ENCODE measurements around the gene CCDC71L.
"Not testable (repeated sequence)": the region's sequence is repeated elsewhere in the genome, so short reads cannot be mapped to it uniquely, and the experiment has no call there.

CCDC71L gene

DNA sequence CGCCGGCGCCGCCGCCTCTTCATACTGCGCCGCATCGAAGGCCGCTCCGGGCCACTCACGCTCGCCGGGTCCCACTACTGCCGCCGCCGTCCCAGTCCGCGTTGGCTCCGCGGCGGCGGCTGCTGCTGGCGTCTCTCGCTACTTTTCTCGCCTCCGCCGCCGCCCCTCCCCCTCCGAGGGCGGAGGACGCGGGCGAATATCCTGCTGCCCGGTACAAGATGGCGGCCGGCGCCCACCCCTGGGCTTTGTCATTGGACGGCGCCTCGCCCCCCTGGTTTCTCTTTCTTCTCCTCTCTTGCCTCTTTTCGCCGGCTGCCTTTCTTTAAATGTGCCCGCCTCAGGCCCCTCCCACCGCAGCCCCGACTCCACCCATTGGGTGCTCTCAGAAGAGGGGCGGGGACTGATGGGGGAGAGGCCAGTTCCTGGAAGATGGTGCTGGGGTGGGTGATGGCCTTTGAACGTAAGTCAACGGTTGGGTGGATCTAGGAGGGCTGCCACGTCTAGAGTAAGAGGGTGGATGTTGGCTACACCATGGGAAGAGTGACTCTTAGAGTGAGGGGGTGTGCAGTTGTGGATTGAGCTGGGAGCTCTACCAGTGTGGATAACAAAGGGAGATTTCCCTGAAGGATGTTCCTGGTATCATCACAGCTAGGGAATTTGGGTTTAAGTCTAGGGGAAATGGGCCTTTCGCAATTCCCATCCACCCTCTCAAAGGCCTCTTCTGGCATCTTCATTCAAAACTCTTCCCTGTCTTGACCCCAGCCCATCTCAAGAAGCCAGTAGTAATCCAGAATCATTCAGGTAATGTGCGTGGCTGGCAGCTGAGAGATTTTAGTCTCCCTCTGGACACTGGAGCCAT lies at the start of gene CCDC71L:
Gene CCDC71L, minus strand, starts transcription at position 297 of the 859 bp plus-strand sequence. Its CDS starts 262 bp downstream, at position 35.
- peak; percentile 98 for DNase-seq (ENCODE audit: low spot score)

DNA sequence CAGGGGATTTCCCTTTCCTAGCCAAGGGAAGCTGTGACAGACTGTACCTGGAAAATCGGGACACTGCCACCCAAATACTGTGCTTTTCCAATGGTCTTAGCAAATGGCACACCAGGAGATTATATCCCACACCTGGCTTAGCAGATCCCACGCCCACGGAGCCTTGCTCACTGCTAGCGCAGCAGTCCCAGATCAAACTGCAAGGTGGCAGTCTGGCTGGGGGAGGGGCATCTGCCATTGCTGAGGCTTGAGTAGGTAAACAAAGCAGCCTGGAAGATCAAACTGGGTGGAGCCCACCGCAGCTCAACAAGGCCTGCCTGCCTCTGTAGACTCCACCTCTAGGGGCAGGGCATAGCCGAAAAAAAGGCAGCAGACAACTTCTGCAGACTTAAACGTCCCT lies 48.6 kb upstream of the CCDC71L start:
- DNase-seq (ENCODE audit: low spot score), result not testable (repeated sequence)

DNA sequence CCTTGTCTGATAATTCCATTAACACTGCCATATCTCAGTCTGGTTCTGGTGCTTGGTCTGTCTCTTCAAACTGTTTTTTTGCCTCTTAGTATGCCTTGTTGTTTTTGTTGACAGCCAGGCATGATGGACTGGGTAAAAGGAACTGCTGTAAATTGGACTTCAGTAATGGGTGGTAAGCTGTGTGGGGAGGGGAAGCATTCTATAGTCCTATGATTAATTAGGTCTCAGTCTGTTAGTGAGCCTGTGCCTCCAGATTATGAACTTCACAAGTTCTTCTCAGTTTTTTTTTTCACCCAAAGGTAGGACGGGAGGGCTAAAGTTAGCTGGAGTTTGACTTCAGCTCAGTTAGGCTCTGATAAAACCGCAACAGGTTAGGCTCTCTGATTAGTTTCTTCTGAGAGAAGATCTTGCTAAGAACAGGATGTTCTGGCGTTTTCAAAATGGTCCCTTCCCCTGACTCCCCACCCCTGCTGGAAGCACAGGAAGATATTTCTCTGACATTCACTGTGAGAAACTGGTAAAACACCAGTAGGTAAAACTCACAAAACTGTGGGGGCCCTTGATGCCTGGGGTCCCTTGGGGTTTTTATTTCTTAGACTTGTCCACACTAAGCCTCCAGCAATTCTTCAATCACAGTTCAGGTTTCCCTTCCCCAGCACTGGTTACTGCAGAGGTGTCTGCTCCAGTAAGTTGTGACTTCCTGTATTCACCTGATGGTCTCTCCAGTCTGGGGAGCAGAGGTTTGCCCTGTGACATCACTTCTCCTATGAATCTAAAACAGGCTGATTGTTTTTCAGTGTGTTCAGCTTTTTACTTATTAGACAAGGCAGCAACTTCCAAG lies 43.3 kb upstream of the CCDC71L start:
- no peak for DNase-seq (ENCODE audit: low spot score)

DNA sequence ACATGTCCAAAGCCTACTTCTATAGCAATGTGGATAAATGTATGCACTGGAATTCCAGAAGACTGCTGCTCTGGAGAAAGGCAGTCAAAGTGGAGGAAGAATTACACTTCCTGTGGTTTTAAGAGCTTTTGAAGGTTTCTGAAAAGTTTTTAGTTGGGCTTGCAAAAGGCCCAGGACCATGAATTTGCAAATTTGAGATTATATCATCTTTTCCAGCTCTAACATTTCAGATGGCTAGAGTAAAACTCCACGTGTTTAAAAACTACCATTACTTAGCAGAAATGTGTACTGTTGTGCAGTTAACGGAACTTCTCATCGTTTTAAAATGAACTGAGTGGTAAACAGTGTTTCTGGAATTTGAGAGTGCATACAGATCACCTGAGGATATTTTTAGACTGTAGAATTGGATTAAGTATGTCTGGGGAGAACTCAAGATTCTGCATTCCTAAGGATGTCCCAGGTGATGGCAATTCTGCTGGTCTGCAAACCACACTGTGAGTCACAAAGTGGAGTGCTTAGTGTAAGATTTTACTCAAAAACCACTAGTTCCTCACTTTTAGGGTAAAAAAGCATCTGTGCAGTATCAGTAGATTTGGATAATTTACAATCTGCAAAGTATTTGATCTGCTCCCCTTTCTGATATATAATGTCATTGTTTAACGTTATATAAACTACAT lies 32.9 kb upstream of the CCDC71L start:
- no peak for DNase-seq (ENCODE audit: low spot score)

DNA sequence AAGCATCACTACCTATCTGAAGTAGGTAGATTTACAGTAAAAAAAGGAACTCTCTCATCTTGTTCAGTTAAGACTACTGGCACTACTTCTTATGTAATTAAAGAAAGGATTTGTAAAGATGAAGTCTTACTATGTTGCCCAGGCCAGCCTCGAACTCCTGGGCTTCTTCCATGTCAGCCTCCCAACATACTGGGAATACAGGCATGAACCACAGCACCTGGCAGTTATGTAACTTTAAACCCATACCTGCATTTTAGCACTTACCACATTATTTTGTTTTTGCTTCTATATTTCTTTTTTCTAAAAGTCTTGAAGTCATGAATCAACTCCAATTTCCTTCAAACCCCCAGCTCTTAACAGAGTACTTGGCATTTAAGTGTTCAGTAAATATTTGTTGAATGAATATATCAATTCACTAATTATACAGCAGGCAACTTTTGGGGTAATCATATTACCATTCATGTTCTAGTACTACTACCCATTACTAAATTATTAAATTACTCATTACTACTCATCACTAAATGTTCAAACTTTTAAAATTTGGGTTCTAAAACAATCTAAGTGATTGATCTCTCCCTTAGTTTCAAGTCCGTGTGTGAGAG lies 31.6 kb upstream of the CCDC71L start:
- no peak for DNase-seq (ENCODE audit: low spot score)

DNA sequence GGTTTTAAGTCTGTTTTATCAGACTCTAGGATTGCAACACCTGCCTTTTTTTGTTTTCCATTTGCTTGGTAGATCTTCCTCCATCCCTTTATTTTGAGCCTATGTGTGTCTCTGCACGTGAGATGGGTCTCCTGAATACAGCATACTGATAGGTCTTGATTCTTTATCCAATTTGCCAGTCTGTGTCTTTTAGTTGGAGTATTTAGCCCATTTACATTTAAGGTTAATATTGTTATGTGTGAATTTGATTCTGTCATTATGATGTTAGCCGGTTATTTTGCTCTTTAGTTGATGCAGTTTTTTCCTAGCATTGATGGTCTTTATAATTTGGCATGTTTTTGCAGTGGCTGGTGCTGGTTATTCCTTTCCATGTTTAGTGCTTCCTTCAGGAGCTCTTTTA lies 27.2 kb upstream of the CCDC71L start:
- DNase-seq (ENCODE audit: low spot score), result not testable (repeated sequence)

DNA sequence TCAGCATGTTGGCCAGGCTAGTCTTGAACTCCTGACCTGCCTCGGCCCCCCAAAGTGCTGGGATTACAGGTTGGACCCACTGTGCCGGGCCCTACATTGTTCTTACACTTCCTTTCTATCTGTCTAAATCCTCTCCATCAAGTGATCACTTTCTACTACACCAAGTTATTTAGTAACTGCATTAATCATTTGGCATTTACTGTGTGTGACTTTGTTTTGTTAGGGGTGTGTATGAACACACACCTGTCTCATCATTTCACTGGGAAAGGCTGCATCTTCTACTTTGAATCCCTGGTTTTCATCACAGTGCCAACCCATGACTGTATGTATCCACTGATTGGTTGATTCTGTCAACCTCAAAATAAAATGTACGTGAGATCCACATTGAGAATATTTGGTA lies 23.0 kb upstream of the CCDC71L start:
- DNase-seq (ENCODE audit: low spot score), result no peak

DNA sequence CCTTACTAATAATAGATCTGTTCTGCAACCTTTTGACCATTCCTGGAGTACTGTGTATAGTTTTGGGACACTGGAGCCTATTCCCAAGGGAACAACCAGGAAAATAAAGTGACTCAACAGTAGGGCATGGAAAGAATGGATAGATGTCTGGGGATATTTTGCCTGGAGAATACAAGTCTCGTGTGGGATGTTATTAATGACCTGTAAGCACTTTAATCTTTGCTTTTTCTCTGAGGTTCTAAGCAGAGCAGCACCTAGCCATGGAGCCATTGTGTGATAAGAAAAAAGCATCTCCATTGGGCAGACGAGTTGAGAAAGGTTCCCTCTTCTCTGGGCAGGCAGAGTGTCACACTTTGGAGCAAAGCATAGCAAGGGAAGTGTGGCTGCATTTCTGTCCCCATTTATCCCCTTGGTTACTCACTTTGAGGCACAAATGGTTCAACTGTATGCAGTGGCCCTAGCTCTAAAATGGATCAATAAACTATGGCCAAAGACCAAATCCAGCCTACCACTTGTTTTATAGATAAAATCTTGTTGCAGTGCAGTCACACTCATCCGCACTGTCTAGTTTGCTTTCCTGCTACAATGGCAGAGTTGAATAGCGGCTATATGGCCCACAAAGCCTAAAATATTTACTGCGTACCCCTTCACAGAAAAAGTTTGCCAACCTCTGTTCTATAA lies 21.0 kb upstream of the CCDC71L start:
- peak; percentile 56 for DNase-seq (ENCODE audit: low spot score)

DNA sequence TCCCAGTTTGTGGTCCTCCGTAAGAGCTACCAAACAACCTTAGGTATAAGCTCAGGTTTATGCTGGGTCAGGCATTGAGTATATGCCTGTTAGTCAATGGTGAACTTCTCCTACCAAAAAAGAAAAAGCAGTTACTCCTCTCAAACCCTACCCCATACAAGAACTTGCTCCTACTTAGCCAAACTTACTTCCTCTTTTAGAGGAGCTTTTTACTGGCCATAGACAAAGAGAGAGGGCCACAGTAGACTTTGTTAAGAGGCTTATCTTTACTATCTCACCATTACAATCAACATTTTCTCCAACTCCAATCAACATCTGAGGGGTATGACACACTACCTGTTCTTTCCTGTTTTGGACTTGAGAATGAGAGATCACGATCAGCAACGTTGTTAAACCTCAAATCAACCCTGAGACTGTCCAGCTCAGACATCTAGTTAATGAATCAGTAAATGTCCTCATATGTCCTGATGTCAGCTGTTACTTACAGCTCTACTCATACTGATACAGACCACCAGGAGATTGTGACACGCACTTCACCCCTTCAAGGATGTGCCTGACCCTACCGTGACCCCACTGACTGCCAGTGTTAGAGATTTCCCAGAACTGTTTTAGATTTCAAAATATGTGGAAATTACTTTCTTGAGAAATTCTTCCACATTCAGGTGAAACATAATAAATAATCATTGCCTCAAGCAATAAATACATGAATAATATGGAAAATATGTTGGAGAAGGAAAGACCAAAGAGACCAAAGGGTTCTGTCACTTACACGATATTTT lies 18.4 kb upstream of the CCDC71L start:
- no peak for DNase-seq (ENCODE audit: low spot score)

DNA sequence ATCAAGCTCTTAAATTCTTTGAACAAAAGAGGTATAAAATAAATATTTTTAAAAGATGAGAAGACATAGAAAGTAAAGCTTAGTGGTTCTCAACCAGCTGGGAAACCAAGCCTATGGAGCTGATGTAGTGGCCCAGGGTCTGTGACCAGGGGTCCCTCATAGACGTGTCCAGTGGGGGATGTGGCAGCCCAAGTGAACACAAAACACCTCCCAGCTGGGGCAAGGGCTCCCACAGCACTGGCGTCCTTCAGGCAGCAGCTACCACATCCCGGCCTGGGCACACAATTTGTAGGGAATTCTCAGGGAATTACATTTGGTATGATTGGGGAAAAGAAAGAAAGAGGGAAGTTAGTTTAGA lies 17.8 kb upstream of the CCDC71L start:
- DNase-seq (ENCODE audit: low spot score), result no peak

DNA sequence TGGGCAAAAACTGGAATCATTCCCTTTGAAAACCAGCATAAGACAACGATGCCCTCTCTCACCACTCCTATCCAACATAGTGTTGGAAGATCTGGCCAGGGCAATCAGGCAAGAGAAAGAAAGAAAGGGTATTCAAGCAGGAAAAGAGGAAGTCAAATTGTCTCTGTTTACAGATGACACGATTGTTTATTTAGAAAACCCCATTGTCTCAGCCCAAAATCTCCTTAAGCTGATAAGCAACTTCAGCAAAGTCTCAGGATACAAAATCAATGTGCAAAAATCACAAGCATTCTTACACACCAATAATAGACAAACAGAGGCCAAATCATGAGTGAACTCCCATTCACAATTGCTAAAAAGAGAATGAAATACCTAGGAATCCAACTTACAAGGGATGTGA lies 15.5 kb upstream of the CCDC71L start:
- not testable (repeated sequence) for DNase-seq (ENCODE audit: low spot score)

DNA sequence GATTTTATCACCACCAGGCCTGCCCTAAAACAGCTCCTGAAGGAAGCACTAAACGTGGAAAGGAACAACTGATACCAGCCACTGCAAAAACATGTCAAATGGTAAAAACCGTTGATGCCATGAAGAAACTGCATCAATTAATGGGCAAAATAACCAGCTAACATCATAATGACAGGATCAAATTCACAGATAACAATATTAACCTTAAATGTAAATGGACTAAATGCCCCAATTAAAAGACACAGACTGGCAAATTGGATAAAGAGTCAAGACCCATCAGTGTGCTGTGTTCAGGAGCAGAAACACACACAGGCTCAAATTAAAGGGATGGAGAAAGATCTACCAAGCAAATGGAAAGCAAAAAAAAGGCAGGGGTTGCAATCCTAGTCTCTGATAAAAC lies 12.7 kb upstream of the CCDC71L start:
- not testable (repeated sequence) for DNase-seq (ENCODE audit: low spot score)

DNA sequence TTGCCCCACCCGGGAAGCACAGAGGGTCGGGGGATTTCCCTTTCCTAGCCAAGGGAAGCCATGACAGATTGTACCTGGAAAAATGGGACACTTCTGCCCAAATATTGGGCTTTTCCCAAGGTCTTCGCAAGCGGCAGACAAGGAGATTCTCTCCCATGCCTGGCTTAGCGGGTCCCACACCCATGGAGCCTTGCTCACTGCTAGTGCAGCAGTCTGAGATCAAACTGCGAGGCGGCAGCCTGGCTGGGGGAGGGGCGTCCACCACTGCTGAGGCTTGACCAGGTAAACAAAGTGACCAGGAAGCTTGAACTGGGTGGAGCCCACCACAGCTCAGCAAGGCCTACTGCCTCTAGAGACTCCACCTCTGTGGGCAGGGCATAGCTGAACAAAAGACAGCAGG lies 11.0 kb upstream of the CCDC71L start:
- not testable (repeated sequence) for DNase-seq (ENCODE audit: low spot score)

DNA sequence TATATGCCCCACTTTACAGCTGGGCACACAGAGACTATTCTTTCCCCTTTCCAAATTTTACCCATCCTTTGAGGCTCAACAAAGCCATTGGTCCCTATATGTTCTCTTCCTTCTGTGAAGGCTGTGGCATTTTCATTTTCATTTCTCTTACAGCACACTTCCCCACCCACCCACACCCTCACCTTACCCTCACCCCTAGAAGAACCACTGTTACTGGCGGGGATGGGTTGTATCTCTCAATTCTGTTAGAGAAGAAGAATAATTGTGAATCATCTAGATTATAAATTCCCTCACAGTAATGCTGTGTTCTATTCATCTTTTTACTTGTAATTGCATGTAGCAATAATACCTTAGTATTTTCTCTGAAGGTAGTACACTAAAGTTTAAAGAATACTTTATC lies 10.2 kb upstream of the CCDC71L start:
- DNase-seq (ENCODE audit: low spot score), result no peak

DNA sequence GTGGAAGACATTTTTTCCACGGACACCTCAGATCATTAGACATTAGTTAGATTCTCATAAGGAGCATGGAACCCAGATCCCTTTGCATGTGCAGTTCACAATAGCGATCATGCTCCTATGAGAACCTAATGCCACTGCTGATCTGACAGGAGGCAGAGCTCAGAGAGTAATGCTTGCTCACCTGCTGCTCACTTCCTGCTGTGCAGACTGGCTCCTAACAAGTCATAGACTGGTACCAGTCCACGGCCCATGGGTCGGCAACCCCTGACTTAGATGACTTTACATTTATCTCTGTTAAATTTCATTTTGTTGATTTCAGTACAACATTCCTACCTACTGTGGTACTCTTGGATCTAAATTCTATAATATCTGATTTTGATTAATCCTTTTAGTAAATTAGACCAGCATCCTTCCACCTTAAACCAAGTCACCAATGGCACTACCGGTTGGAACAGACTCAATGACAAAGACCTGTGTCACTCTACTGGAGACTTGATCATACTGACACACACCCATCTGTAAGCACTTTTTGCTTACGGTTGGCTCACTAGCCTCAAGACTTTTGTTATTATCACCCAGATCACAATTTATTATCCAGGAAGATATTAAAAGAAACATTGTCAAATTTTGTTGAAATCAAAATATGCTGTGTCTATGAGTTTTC lies 8.0 kb upstream of the CCDC71L start:
- no peak for DNase-seq (ENCODE audit: low spot score)

DNA sequence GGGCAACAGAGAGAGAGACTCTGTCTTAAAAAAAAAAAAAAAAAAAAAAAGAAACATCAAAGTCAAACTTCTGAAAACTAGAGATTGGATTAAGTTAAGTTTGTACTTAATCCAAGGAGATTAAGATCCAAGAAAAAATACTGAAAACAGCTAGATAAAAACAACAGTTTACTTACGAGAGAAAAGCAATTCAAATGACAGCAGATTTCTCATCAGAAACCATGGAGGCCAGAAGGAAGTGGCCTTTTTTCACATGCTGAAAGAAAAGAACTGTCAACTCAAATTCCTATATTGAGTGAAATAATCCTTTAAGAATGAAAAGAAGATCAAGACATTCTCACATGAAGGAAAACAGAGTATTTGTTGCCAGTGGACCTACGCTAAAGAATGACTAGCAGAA lies 5.4 kb upstream of the CCDC71L start:
- no peak for DNase-seq (ENCODE audit: low spot score)

DNA sequence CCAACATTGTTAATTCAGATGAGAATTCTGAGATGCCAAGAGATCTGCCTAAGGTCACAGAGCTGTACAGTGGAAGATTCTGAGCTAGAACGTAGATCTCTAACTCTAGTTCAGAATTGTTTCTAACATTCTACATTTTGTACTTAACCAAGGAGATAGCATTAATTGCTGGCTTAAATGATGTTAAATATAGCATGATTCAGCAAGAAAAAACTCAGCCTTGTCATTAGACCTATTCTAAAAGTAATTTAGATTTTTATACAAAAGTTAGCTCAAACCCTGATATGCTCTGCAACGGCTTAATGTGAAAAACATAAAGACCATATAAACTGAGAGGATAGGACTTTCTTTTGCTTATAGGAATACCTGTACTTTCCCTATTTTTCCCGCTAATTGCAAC lies 3.4 kb upstream of the CCDC71L start:
- DNase-seq (ENCODE audit: low spot score), result no peak

DNA sequence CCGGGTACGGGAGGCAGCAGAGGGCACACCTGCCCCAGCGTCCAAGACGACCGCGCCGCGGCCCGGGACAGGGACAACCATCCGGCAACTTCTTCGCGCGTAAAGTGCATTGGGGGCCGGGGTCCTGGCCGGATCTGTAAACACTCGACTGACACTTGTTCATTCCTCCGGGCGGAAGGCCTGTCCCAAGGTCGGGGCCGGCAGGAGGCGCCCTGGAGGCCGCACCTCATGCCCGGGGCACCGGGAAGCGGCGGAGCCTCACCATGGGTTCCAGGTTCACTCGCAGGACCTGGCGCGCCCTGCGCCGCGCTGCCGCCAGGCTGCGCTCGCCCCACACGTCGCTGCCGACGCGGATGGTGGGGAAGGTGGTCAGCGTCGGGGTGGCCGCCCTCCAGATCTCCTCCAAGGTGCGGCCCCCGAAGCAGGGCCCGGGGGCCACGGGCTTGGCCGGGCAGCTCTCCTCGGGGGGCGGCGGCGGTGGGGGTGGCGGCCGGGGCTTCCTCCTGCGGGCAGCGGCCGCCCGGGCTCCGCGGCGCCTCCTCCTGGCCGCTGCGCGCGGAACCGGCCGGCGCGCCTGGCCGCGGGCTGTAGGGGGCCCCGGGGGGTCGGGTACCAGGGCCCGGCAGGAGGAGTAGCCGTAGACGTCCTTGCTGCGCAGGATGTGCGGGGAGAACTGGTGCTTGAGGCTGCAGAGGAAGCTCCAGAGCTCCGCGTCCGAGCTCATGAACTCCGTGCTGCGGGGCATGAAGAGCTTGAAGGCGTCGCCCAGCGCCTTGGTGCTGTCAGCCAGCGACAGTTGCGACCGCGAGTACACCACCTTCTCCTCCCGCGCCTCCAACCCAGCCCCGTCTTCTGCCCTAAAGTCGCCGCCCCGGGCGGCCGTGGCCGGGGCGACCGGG lies 746 bp downstream of the CCDC71L start:
- DNase-seq (ENCODE audit: low spot score), result peak; percentile 89
